ENCODE results near the gene DLGAP1.

DLGAP1 gene

GRCh38 chr18:4450065-4450658 is 4.9 kb downstream of the DLGAP1 start:
- no peak for TF ChIP-seq ZNF70 (CRISPR knock-in tag; IDR thresholded peaks at IDR 0.05)
- TF ChIP-seq TSHZ2 (CRISPR knock-in tag; IDR thresholded peaks at IDR 0.05) = no peak
- TF ChIP-seq SNAI2 (CRISPR knock-in tag; IDR thresholded peaks at IDR 0.05) = no peak
- no peak for ATAC-seq

- TF ChIP-seq, protein P1, sequence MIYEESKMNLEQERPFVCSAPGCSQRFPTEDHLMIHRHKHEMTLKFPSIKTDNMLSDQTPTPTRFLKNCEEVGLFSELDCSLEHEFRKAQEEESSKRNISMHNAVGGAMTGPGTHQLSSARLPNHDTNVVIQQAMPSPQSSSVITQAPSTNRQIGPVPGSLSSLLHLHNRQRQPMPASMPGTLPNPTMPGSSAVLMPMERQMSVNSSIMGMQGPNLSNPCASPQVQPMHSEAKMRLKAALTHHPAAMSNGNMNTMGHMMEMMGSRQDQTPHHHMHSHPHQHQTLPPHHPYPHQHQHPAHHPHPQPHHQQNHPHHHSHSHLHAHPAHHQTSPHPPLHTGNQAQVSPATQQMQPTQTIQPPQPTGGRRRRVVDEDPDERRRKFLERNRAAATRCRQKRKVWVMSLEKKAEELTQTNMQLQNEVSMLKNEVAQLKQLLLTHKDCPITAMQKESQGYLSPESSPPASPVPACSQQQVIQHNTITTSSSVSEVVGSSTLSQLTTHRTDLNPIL (CRISPR knock-in tag; IDR thresholded peaks at IDR 0.05; ENCODE audit: low read depth) = no peak
- TF ChIP-seq SNAI2 (CRISPR knock-in tag; IDR thresholded peaks at IDR 0.05) = no peak
- TF ChIP-seq CSRNP3 (CRISPR knock-in tag; IDR thresholded peaks at IDR 0.05) = no peak
- TF ChIP-seq ISL1 (CRISPR knock-in tag; IDR thresholded peaks at IDR 0.05) = no peak
- no peak for TF ChIP-seq ZNF565 (CRISPR knock-in tag; conservative IDR thresholded peaks at IDR 0.05; ENCODE audit: low read depth)
- TF ChIP-seq OSR1 (CRISPR knock-in tag; IDR thresholded peaks at IDR 0.05) = no peak
- TF ChIP-seq RARB (CRISPR knock-in tag; IDR thresholded peaks at IDR 0.05) = no peak
- TF ChIP-seq GLIS3 (CRISPR knock-in tag; IDR thresholded peaks at IDR 0.05) = no peak
- TF ChIP-seq ZNF70 (CRISPR knock-in tag; IDR thresholded peaks at IDR 0.05) = no peak
- no peak for TF ChIP-seq ZFP3 (CRISPR knock-in tag; IDR thresholded peaks at IDR 0.05)
- no peak for ATAC-seq
Observed at GRCh38 chr18:4445902-4446301, 9.2 kb downstream of the DLGAP1 start.

- TF ChIP-seq BACH2 (CRISPR knock-in tag; IDR thresholded peaks at IDR 0.05; ENCODE audit: borderline replicate concordance) (no peak), ZNF8 (CRISPR knock-in tag; IDR thresholded peaks at IDR 0.05) (no peak), ISL1 (CRISPR knock-in tag; IDR thresholded peaks at IDR 0.05) (no peak), GLIS3 (CRISPR knock-in tag; IDR thresholded peaks at IDR 0.05) (no peak), ZNF70 (CRISPR knock-in tag; IDR thresholded peaks at IDR 0.05) (no peak), ESRRG (CRISPR knock-in tag; IDR thresholded peaks at IDR 0.05) (no peak), CSDC2 (CRISPR knock-in tag; IDR thresholded peaks at IDR 0.05) (no peak), TSHZ2 (CRISPR knock-in tag; IDR thresholded peaks at IDR 0.05) (no peak)
- TF ChIP-seq, protein P1 (CRISPR knock-in tag; IDR thresholded peaks at IDR 0.05; ENCODE audit: low read depth) = no peak
- TF ChIP-seq, protein P2, sequence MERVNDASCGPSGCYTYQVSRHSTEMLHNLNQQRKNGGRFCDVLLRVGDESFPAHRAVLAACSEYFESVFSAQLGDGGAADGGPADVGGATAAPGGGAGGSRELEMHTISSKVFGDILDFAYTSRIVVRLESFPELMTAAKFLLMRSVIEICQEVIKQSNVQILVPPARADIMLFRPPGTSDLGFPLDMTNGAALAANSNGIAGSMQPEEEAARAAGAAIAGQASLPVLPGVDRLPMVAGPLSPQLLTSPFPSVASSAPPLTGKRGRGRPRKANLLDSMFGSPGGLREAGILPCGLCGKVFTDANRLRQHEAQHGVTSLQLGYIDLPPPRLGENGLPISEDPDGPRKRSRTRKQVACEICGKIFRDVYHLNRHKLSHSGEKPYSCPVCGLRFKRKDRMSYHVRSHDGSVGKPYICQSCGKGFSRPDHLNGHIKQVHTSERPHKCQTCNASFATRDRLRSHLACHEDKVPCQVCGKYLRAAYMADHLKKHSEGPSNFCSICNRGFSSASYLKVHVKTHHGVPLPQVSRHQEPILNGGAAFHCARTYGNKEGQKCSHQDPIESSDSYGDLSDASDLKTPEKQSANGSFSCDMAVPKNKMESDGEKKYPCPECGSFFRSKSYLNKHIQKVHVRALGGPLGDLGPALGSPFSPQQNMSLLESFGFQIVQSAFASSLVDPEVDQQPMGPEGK (CRISPR knock-in tag; IDR thresholded peaks at IDR 0.05; ENCODE audit: borderline replicate concordance) = no peak
- no peak for ATAC-seq
Observed at GRCh38 chr18:4444306-4444705, 10.8 kb downstream of the DLGAP1 start.

Data from SK-N-SH treated with all-trans-retinoic acid at 6 μM for 48 hours (cell line).